GM18909 (cell line): ENCODE results near the gene CCR8.

ENCODE experiments used
- ATAC-seq: cut with Tn5 transposase; IDR thresholded peaks from one replicate; pipeline ENCODE4 v1.9.1; 2021; ENCODE audit warnings: mild to moderate bottlenecking; ENCODE audit not compliant: unreplicated experiment, poor library complexity

Gene CCR8, protein sequence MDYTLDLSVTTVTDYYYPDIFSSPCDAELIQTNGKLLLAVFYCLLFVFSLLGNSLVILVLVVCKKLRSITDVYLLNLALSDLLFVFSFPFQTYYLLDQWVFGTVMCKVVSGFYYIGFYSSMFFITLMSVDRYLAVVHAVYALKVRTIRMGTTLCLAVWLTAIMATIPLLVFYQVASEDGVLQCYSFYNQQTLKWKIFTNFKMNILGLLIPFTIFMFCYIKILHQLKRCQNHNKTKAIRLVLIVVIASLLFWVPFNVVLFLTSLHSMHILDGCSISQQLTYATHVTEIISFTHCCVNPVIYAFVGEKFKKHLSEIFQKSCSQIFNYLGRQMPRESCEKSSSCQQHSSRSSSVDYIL

DNA sequence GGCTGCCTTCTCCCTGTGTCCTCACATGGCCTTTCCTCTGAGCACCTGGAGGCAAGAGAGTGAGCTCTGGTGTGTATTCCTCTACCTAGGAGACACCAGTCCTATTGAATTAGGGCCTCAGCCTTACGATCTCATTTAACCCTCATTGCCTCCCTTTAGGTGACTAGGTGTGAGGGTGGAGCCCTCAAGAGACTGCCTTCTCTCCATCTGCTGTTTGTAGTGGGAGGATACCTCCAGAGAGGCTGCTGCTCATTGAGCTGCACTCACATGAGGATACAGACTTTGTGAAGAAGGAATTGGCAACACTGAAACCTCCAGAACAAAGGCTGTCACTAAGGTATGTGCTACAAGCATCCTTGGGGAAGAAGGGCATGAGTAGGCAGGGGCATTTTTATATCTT lies at the start of gene CCR8:
Gene CCR8, plus strand, starts transcription at position 217 of the 400 bp plus-strand sequence. CDS start 2,623 bp downstream, outside the sequence.
- no peak for ATAC-seq

- no peak for ATAC-seq
Measured at GRCh38 chr3:39279745-39280517, 49.6 kb upstream of the CCR8 start, which contains the start of gene CX3CR1. Gene CX3CR1, minus strand, starts transcription at chr3:39280036. Its CDS starts 13,527 bp downstream, at chr3:39266509.

DNA sequence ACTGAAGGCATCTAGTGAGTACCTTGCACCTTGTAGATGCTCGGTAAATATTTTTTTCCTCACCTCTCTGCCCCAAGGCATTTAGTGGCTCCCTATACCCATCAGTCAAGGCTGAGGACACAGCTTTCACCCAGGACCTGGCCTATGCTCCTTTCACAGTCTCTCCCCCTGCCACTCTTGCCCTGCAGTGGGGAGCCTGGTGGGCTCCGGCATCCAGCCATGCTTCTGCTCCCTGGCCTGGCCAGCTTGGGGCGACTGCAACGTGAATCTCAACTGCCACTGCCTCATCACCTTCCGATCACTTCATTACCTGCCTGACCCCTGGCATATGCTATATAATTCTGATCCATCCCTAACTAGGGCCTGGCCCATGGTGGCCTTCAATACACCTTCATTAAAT lies 48.9 kb upstream of the CCR8 start:
- ATAC-seq, result no peak

DNA sequence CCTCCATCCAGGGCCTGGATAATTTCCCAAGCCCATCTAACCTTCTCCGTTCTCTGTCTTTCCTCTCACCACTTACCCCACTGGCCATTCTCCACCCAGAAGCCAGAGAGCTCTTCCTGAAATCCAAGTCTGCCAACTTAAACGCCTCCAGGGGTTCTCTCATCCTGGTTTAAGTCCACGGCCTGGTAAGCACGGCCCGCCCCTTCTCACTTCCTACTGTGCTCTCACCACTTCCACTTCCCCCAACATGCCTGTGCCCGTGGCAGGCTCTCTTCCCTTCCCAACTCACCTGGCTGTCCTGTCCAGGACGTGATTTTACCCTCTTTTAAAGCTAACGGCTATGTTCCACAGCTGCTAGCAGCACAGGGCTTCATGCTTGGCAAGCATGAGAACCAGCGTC lies 48.0 kb upstream of the CCR8 start:
- no peak for ATAC-seq

DNA sequence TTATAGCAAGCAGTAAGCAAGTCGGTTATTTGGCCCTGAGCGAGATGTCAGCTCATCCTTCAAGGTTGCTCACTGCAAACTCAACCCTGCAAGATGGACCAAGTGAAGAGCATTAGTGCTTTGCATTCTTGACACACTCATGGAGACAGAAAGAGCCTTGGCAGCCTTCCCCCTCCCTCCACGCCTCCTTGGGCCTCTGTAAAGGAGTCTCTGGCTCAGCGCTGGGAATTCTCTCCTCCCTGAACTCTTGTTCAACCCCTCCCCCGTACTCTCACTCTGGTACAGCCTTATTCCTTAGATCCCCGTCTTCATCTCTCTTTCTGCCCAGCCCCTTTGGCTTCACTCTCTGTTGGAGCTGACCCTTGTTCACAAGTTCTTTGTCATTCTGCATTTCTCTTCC lies 47.5 kb upstream of the CCR8 start:
- no peak for ATAC-seq

- ATAC-seq, result no peak
Measured at GRCh38 chr3:39284457-39284881, 45.0 kb upstream of the CCR8 start.

GRCh38 chr3:39285332-39285731 lies 44.2 kb upstream of the CCR8 start:
- ATAC-seq, result no peak

DNA sequence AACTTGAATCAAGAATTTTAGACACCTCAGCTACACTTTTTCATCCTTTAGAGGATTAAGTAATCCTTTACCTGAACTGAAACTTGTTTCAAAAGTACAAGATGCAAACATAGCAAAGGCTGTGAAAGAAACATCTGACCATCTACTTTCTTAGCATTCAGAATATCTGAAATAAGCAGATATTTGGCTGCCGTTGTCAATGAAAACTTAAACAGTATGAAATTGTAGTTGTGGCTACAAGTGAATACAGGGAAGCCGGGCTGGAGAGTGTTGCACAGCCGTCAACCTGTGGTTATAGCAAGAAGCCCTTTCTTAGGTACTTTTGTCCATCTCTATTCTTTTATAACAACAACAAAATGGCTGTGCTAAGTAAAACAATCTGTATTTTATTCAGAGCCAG lies 42.7 kb upstream of the CCR8 start:
- no peak for ATAC-seq

DNA sequence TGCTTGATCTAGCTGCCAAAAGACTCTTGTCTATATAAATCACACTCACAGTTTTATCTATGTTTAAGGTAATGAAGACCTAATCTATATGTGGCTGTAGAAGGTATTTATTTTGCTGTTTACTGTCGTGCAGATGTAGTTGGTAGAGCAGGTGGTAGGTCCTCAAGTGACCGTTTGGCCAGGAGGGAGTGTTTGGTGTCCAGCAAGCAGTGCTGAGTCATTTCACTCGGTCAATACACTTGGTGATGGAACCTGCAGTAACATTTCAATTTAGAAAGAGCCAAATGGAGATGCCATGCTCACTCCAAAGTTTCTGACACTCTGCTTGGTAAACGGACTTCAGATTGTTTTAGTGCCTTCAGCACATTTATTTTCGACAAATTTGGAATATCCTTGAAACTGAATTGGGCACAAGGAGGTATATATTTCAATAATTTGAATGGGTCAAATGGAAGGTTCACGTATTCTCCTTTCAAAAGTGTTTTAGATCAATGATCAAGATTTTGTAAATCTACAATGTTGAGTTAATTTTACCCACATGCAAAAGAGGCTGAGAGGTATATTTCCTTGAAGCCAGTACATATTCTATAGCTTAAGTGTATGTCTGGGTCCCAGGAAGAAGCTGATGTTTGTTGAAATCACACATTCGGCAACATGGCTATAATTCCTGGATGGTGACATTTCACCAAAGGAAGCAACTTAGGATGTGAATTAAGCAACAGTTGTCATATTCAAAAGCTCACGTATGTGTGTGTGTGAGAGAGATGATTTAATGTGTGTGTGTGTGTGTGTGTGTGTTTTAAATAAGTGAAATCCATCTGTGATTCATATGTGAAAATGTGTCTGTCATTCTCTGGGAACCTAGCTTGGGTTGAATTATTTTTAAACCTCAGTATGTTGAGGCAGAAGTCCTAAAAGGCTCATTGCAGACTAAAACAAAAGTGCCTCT lies 42.0 kb upstream of the CCR8 start:
- no peak for ATAC-seq

DNA sequence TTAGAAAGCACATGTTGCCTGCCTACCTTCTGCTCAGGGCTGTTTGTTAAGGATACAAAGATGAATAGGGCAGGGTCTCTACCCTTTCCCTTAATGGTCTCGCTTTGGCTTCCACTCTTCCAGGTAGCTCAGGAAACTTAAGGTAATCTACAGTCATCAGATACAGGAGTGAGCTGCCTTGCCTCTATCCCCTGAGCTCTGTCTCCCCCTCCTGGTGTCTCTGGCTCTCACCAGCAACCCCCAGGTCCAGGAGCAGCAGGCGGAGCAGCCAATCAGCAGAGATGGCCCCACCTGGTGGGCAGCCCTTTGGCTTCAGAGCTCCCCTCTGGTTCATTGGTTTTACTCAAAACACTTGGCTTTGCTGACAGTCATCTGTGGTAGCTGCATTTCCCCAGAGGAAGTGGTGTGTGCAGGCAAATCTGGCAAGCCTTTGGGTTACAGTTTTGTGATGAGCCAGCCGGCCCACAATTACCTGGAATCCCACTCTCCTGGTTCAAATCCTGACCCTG lies 41.2 kb upstream of the CCR8 start:
- peak; percentile 97 for ATAC-seq

GRCh38 chr3:39289107-39289506 lies 40.4 kb upstream of the CCR8 start:
- no peak for ATAC-seq

DNA sequence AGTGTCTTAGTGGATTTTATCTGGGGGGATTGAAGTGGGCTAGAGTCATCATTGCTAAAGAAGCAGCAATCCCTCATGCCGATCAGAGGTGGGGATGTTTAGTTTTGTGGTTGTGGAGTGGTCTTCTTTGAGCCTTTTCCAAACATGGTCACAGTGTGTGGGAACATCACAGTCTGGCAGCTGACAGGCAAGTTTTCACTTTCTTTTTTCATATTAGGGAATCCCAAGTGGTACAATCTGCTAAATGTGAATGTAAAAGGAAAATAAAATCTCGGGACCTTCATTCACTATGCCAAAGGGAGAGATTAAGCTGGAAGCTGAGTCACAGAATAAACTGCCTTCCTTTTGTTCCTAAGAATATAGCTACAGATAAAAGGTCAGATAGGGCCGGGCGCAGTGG lies 39.3 kb upstream of the CCR8 start:
- ATAC-seq, result no peak

- ATAC-seq, result no peak
Measured at GRCh38 chr3:39291903-39292329, 37.6 kb upstream of the CCR8 start.

- ATAC-seq, result no peak
Measured at GRCh38 chr3:39292961-39293360, 36.5 kb upstream of the CCR8 start.

GRCh38 chr3:39294446-39295183 lies 34.9 kb upstream of the CCR8 start:
- no peak for ATAC-seq

GRCh38 chr3:39295184-39295775 lies 34.2 kb upstream of the CCR8 start:
- peak; percentile 88 for ATAC-seq

DNA sequence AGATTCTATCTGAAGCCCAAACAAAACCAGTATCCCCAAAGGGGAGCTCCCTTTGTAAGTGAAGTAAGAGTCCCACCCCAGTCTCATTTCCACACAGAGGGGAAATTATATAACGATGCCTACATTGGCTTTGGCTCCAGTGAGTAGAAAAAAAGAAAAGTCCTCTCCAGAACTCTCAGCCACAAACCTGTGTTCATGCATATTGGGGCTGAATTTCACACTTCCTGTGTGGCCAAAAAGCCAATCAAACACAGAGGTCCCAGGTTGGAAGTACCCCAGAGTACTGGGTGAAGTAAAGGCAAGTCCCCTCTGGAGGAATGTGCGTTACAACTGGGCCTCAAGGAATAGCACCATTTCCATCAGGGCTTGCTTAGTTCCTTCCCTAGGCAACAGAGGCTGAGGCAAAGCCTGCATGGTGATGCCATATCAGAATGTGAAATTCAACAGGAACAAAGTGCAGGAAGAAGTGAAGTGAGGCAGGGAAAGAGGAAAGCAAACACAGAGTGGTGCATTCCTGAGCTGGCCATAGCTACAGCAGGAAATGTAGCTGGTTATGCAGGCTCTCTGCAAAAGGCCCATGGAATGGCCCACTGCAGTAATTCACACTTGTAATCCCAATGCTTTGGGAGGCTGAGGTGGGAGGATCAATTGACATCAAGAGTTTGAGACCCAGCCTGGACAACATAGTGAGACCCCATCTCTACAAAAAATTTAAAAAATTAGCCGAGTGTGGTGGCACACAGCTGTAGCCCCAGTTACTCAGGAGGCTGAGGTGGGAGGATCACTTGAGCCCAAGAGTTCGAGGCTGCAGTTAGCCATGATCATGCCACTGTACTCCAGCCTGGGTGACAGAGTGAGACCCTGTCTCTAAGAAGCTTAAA lies 33.1 kb upstream of the CCR8 start:
- ATAC-seq, result no peak

GRCh38 chr3:39299279-39299678 lies 30.2 kb upstream of the CCR8 start:
- no peak for ATAC-seq
